Epithelial cell of proximal tubule (primary cell): ENCODE results near the gene SEMA3A. TPM values are rescaled to one million over a fixed set of nuclear protein-coding genes. Genes with fewer than 3 reads are reported as not detected.
"Not testable (repeated sequence)": the region's sequence is repeated elsewhere in the genome, so short reads cannot be mapped to it uniquely, and the experiment has no call there.

Source experiments
- DNase-seq: peaks from one replicate; pipeline ENCODE4 v3.0.0-alpha.2; 2011; ENCODE audit warnings: low read depth
- H3K4me3 ChIP-seq: 2 replicates; pipeline ENCODE4 v1.5.1; 2011; ENCODE audit warnings: low read depth, mild to moderate bottlenecking, low read length
- total RNA-seq: library from RNA; depleted of rRNA; stranded (reverse); fragments of >200 nt; gene quantifications from 2 replicates; pipeline ENCODE4 v1.2.3, GENCODE V29; 2015
- TF ChIP-seq, protein P1 (sequence below): conservative IDR thresholded peaks from 2 replicates; pipeline ENCODE4 v1.5.1; 2012; ENCODE audit warnings: low read depth, mild to moderate bottlenecking, low read length

The SEMA3A gene
- total RNA-seq, 1 donor from 2014 or later = 13.7 TPM

DNA sequence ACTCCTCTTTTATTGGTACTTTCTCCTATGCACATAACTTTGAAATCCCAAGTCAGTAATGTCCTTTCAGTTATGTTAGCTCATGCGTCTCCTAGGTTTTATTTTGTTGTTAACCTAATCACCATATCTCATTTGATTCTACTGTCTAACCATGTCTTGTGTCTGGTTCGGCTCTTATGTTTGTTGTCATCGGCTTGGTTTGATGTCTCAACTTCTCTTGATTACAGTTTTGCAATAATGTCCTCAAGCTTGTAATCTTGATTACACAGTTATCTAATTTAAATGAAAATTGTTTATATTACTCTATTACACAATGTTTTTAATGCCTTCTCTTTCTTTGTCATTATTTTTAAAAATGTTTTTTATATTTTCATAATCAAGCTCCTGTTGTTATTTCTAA lies 35.9 kb upstream of the SEMA3A start:
- H3K4me3 ChIP-seq = no peak overlapping the region
- TF ChIP-seq, protein P1, sequence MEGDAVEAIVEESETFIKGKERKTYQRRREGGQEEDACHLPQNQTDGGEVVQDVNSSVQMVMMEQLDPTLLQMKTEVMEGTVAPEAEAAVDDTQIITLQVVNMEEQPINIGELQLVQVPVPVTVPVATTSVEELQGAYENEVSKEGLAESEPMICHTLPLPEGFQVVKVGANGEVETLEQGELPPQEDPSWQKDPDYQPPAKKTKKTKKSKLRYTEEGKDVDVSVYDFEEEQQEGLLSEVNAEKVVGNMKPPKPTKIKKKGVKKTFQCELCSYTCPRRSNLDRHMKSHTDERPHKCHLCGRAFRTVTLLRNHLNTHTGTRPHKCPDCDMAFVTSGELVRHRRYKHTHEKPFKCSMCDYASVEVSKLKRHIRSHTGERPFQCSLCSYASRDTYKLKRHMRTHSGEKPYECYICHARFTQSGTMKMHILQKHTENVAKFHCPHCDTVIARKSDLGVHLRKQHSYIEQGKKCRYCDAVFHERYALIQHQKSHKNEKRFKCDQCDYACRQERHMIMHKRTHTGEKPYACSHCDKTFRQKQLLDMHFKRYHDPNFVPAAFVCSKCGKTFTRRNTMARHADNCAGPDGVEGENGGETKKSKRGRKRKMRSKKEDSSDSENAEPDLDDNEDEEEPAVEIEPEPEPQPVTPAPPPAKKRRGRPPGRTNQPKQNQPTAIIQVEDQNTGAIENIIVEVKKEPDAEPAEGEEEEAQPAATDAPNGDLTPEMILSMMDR = no peak
- no peak for DNase-seq

DNA sequence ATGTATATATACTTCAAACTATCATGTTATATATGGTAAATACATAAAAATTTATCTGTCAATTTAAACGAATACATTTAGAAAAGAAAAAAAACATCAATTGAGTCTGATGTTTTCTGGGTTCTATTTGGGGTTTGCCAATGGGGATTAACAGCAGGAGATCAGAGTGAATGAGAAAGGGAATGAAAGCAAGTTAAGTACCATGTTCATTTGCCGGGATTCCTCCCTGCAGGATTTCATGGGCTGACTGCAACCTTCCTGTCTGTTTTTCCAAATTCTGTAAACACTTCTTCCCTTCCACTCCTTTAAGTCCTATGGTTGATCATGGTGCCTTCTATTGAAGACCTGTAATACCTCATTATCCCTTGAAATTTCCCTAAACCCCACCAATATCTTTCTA lies 33.9 kb upstream of the SEMA3A start:
- no peak for DNase-seq
- TF ChIP-seq, protein P1 = no peak
- H3K4me3 ChIP-seq = no peak overlapping the region

DNA sequence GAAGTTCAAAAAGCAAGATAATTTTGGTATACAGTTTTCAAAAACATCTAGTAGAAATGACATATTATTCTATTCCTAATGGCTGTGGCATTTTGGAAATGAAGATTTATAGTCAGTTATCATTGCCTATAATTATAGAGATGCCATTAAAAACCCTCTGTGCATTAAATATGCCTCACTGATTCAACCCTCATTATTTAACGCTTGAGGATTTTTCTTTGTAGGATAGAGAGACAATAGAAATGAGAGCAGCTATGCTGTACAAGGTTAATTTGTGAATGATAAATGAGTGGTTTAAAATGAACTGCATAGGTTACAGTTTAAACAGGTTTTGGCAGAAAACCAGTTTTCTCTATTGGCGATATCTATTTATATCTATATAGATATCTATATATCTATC lies 32.2 kb upstream of the SEMA3A start:
- DNase-seq = no peak
- TF ChIP-seq, protein P1 = no peak
- H3K4me3 ChIP-seq = no peak overlapping the region

DNA sequence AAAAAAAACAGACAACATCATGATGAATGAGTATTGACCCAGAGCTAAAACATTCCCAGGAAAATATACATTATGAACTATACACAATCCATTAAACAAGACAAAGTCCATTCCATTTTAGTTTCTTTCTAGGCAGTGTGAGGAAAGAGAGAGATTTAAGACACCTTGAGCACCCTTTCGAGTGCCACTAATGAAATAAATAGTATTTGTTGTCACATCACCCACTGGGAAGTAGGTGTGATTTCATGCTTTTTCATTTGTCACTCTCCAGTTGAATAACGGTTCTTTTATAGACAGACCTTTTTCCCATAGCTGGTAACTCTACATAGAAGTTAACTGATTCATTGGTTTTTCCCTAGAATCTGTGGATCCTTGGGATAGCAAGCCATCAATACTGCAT lies 29.9 kb upstream of the SEMA3A start:
- no peak overlapping the region for H3K4me3 ChIP-seq
- DNase-seq = no peak
- TF ChIP-seq, protein P1 = no peak

DNA sequence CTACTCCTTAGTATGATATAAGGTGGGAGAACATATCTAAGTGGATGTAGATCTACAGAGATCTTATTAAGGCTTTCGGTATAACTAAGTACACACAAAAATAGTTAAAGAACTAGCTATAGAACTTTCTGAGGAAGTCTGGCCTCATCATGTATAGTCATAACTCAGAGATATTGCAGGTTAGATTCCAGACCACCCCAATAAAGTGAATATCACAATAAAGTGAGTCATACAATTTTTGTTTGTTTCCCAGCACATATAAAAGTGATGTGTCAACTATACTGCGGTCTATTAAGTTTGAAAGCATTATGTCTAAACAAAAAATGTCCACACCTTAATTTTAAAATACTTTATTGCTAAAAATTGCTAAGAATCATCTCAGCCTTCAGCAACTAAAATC lies 24.7 kb upstream of the SEMA3A start:
- no peak overlapping the region for H3K4me3 ChIP-seq
- DNase-seq = no peak
- TF ChIP-seq, protein P1 = no peak

DNA sequence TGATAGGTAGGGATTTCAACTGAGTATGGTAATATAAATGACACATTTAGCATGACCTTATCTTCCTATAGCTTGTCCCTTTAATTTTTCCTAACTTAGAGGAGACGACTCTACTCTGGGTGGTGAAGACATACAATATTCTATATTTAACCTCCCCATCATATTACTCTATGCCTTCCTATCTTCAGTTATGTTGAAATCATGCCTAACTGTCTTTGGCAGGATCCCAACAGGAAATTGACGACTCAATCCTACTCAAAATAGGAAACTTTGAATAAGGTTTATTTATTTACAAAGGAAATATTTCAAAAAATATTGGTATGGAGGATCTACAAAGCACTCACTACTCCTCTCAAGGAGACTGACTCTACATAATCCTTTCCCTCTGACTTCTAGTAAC lies 24.1 kb upstream of the SEMA3A start:
- H3K4me3 ChIP-seq = no peak overlapping the region
- TF ChIP-seq, protein P1 = no peak
- no peak for DNase-seq

DNA sequence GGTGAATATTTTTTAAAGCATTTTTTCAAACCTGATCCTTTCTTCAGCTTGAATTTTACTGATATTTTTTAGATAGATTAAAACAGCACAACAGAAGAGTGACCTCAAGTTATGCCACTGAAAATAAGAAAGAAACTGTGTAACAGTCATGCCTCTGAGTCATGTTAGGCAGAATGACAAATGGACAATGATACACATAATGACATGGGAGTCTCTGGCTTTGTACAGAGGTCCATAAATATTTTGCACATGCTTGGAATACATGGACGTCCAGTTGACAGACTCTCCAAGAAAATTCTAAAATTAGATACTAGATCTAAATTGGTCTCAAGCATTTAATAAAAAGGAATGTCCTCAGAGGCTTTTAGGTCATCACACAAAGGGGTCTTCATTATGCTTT lies 21.9 kb upstream of the SEMA3A start:
- DNase-seq = no peak
- no peak overlapping the region for H3K4me3 ChIP-seq
- TF ChIP-seq, protein P1 = no peak

DNA sequence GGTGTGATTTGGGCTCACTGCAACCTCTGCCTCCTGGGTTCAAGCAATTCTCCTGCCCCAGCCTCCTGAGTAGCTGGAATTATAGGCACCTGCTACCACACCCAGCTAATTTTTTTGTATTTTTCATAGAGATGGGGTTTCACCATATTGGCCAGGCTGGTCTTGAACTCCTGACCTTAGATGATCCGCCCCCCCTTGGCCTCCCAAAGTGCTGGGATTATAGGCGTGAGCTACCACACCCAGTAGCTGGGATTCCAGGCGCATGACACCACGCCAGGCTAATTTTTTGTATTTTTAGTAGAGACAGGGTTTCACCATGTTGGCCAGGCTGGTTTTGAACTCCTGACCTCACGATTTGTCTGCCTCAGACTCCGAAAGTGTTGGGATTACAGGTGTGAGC lies 20.2 kb upstream of the SEMA3A start:
- not testable (repeated sequence) for H3K4me3 ChIP-seq, DNase-seq
